HUES6 (cell line): ENCODE results near the gene INTS2.
"Not testable (repeated sequence)": the region's sequence is repeated elsewhere in the genome, so short reads cannot be mapped to it uniquely, and the experiment has no call there.

Source experiments
- H3K27ac ChIP-seq: 2 replicates; pipeline ENCODE4 v1.7.0; 2013; ENCODE audit warnings: low read depth, mild to moderate bottlenecking, low read length, inconsistent platforms
- H3K27me3 ChIP-seq: 2 replicates; pipeline ENCODE4 v1.6.1; 2013; ENCODE audit warnings: low read length; ENCODE audit not compliant: control insufficient read depth, insufficient read depth
- H3K36me3 ChIP-seq: 2 replicates; pipeline ENCODE4 v1.6.1; 2013; ENCODE audit warnings: low read length; ENCODE audit not compliant: control insufficient read depth, insufficient read depth
- H3K4me1 ChIP-seq: 2 replicates; pipeline ENCODE4 v1.6.1; 2013; ENCODE audit warnings: low read length; ENCODE audit not compliant: control insufficient read depth, insufficient read depth
- H3K4me3 ChIP-seq: 2 replicates; pipeline ENCODE4 v1.5.1; 2013; ENCODE audit warnings: low read depth, low read length
- H3K9ac ChIP-seq: one replicate; pipeline ENCODE4 v1.6.1; 2013; ENCODE audit warnings: mild to moderate bottlenecking, low read length
- H3K9me3 ChIP-seq: 2 replicates; pipeline ENCODE4 v1.6.1; 2013; ENCODE audit warnings: low read depth, low read length; ENCODE audit not compliant: control insufficient read depth, insufficient read depth

INTS2 gene

GRCh38 chr17:61819265-61819664, 108.5 kb downstream of the INTS2 start:
- H3K9me3 ChIP-seq, H3K9ac ChIP-seq, H3K27me3 ChIP-seq, H3K4me3 ChIP-seq, H3K27ac ChIP-seq, H3K4me1 ChIP-seq: not testable (repeated sequence)
- H3K36me3 ChIP-seq = peaks cover 20% of the 10 kb centered on the region; the same call in 1 of the 2 replicates

- peaks cover 22% of the 10 kb centered on the region; the same call in 1 of the 2 replicates for H3K36me3 ChIP-seq
- H3K27me3 ChIP-seq = no peaks in the 10 kb centered on the region
- no peaks in the 10 kb centered on the region for H3K9me3 ChIP-seq
- H3K4me3 ChIP-seq = no peak overlapping the region
- H3K4me1 ChIP-seq = no peaks in the 10 kb centered on the region
- H3K9ac ChIP-seq = no peak overlapping the region
- no peak overlapping the region for H3K27ac ChIP-seq
Observed at GRCh38 chr17:61818225-61818624, 109.6 kb downstream of the INTS2 start.

GRCh38 chr17:61817452-61817851, 110.3 kb downstream of the INTS2 start:
- Histone ChIP-seq H3K9me3 (no peaks in the 10 kb centered on the region), H3K36me3 (peaks cover 20% of the 10 kb centered on the region; the same call in 1 of the 2 replicates), H3K27ac (no peak overlapping the region), H3K4me3 (no peak overlapping the region), H3K9ac (no peak overlapping the region), H3K4me1 (no peaks in the 10 kb centered on the region), H3K27me3 (no peaks in the 10 kb centered on the region)

GRCh38 chr17:61816538-61816937, 111.2 kb downstream of the INTS2 start:
- H3K4me3 ChIP-seq = no peak overlapping the region
- H3K9me3 ChIP-seq = no peaks in the 10 kb centered on the region
- H3K27ac ChIP-seq = no peak overlapping the region
- H3K9ac ChIP-seq = no peak overlapping the region
- H3K36me3 ChIP-seq = peaks cover 17% of the 10 kb centered on the region; the same call in 1 of the 2 replicates
- no peaks in the 10 kb centered on the region for H3K4me1 ChIP-seq
- H3K27me3 ChIP-seq = no peaks in the 10 kb centered on the region

- no peak overlapping the region for H3K4me3 ChIP-seq
- no peaks in the 10 kb centered on the region for H3K4me1 ChIP-seq
- H3K27me3 ChIP-seq = no peaks in the 10 kb centered on the region
- no peak overlapping the region for H3K9ac ChIP-seq
- H3K27ac ChIP-seq = no peak overlapping the region; the same call in 1 of the 2 replicates
- H3K9me3 ChIP-seq = no peaks in the 10 kb centered on the region
- H3K36me3 ChIP-seq = peaks cover 18% of the 10 kb centered on the region
Observed at GRCh38 chr17:61815863-61816503, 111.8 kb downstream of the INTS2 start.
